Measurements from ENCODE around the gene SORCS3. TPM values are rescaled to one million over a fixed set of nuclear protein-coding genes. Genes with fewer than 3 reads are reported as not detected.

The SORCS3 gene
- total and polyA plus RNA-seq, 4 donors = 0.14 TPM; not detected in 3

GRCh38 chr10:105171945-105172344 lies 530.9 kb downstream of the SORCS3 start:
- Histone ChIP-seq H3K36me3 (ENCODE audit: control insufficient read depth in 4 of 4, insufficient read depth in 4 of 4, low read length in 4 of 4) (no peaks in the 10 kb centered on the region), H3K9ac (ENCODE audit: insufficient read depth in 1 of 2, low read length in 2 of 2) (no peak overlapping the region), H3K4me1 (ENCODE audit: control insufficient read depth in 5 of 5, insufficient read depth in 5 of 5, low read length in 5 of 5) (peaks cover 0 to 11% (median 0%) of the 10 kb centered on the region in 5 donors), H3K27me3 (ENCODE audit: control insufficient read depth in 3 of 3, insufficient read depth in 3 of 3, low read length in 2 of 3) (no peaks in the 10 kb centered on the region), H3K27ac (ENCODE audit: low read depth in 1 of 2, low read length in 1 of 2) (no peak overlapping the region), H3K4me3 (no peak overlapping the region), H3K9me3 (ENCODE audit: control insufficient read depth in 4 of 4, insufficient read depth in 3 of 4, low read length in 3 of 4) (peaks cover 0 to 5% (median 0%) of the 10 kb centered on the region in 4 donors)
- 81 to 90% methylated on average over 3 of the region's 3 CpGs for WGBS, 2 donors
- DNase-seq = no peak
- no peak for ATAC-seq (ENCODE audit: insufficient read depth, low FRiP score)
- TF ChIP-seq, protein P1, sequence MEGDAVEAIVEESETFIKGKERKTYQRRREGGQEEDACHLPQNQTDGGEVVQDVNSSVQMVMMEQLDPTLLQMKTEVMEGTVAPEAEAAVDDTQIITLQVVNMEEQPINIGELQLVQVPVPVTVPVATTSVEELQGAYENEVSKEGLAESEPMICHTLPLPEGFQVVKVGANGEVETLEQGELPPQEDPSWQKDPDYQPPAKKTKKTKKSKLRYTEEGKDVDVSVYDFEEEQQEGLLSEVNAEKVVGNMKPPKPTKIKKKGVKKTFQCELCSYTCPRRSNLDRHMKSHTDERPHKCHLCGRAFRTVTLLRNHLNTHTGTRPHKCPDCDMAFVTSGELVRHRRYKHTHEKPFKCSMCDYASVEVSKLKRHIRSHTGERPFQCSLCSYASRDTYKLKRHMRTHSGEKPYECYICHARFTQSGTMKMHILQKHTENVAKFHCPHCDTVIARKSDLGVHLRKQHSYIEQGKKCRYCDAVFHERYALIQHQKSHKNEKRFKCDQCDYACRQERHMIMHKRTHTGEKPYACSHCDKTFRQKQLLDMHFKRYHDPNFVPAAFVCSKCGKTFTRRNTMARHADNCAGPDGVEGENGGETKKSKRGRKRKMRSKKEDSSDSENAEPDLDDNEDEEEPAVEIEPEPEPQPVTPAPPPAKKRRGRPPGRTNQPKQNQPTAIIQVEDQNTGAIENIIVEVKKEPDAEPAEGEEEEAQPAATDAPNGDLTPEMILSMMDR (IDR thresholded peaks at IDR 0.05; ENCODE audit: control extremely low read depth, extremely low read depth) = no peak

DNA sequence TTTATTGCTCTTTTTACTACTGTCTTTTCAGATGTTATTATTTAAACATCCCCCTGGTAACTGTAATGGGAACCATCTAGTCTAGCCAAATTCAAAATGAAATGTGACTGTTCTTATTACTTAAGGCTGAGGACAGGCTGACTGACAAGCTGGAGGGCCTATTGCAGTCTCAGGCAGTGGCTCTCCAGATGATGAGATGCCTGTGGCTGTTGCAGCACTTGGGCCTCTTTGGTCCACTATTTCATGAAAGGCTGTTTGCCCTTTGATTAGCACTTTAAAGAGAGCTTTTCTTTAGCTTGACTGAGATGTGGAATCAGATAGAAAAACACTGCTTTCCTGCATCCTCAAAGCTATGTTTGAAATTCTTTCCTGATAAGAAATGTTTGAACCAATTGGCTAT lies 540.5 kb downstream of the SORCS3 start:
- Histone ChIP-seq H3K9ac (ENCODE audit: insufficient read depth in 1 of 2, low read length in 2 of 2) (no peak overlapping the region), H3K4me3 (no peak overlapping the region), H3K27me3 (ENCODE audit: control insufficient read depth in 3 of 3, insufficient read depth in 3 of 3, low read length in 2 of 3) (no peaks in the 10 kb centered on the region), H3K36me3 (ENCODE audit: control insufficient read depth in 4 of 4, insufficient read depth in 4 of 4, low read length in 4 of 4) (no peaks in the 10 kb centered on the region), H3K27ac (ENCODE audit: low read depth in 1 of 2, low read length in 1 of 2) (no peak overlapping the region), H3K4me1 (ENCODE audit: control insufficient read depth in 5 of 5, insufficient read depth in 5 of 5, low read length in 5 of 5) (no peaks in the 10 kb centered on the region), H3K9me3 (ENCODE audit: control insufficient read depth in 4 of 4, insufficient read depth in 3 of 4, low read length in 3 of 4) (no peaks in the 10 kb centered on the region)
- TF ChIP-seq, protein P1 (IDR thresholded peaks at IDR 0.05; ENCODE audit: control extremely low read depth, extremely low read depth) = no peak
- ATAC-seq (ENCODE audit: insufficient read depth, low FRiP score) (no peak), DNase-seq (peak in 2 of 3 donors; percentile 22 to 52)

DNA sequence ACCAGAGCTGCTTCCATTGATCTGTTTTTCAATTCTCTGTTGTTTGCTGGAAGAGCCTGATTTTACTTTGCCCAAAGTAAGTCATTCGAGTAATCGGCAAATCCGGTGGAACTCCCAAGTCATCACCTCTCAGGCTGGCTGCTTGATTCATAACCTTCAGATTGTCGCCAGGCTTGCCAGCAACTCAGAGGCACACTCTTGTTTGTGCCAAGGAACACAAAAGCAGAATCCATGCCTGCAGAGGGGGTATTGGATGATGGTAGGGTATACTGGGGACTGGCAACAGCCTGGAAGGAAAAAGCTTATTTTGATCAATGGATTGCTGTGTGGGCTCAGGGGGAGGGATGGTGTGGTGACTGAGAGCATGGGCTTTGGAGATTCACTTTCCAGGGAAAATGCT lies 542.4 kb downstream of the SORCS3 start:
- H3K27me3 ChIP-seq (ENCODE audit: control insufficient read depth in 3 of 3, insufficient read depth in 3 of 3, low read length in 2 of 3) = no peaks in the 10 kb centered on the region
- H3K27ac ChIP-seq (ENCODE audit: low read depth in 1 of 2, low read length in 1 of 2) = no peak overlapping the region
- TF ChIP-seq, protein P1 (IDR thresholded peaks at IDR 0.05; ENCODE audit: control extremely low read depth, extremely low read depth) = no peak
- H3K4me1 ChIP-seq (ENCODE audit: control insufficient read depth in 5 of 5, insufficient read depth in 5 of 5, low read length in 5 of 5) = no peaks in the 10 kb centered on the region
- WGBS, 2 donors = 93 to 94% methylated on average over 4 of the region's 4 CpGs
- H3K36me3 ChIP-seq (ENCODE audit: control insufficient read depth in 4 of 4, insufficient read depth in 4 of 4, low read length in 4 of 4) = no peaks in the 10 kb centered on the region
- no peaks in the 10 kb centered on the region for H3K9me3 ChIP-seq (ENCODE audit: control insufficient read depth in 4 of 4, insufficient read depth in 3 of 4, low read length in 3 of 4)
- H3K9ac ChIP-seq (ENCODE audit: insufficient read depth in 1 of 2, low read length in 2 of 2) = no peak overlapping the region
- no peak for DNase-seq
- ATAC-seq (ENCODE audit: insufficient read depth, low FRiP score) = no peak
- H3K4me3 ChIP-seq = no peak overlapping the region

- Histone ChIP-seq H3K27me3 (ENCODE audit: control insufficient read depth in 3 of 3, insufficient read depth in 3 of 3, low read length in 2 of 3) (no peaks in the 10 kb centered on the region), H3K27ac (ENCODE audit: low read depth in 1 of 2, low read length in 1 of 2) (no peak overlapping the region), H3K36me3 (ENCODE audit: control insufficient read depth in 4 of 4, insufficient read depth in 4 of 4, low read length in 4 of 4) (no peaks in the 10 kb centered on the region), H3K4me1 (ENCODE audit: control insufficient read depth in 5 of 5, insufficient read depth in 5 of 5, low read length in 5 of 5) (no peaks in the 10 kb centered on the region), H3K4me3 (no peak overlapping the region), H3K9me3 (ENCODE audit: control insufficient read depth in 4 of 4, insufficient read depth in 3 of 4, low read length in 3 of 4) (no peaks in the 10 kb centered on the region), H3K9ac (ENCODE audit: insufficient read depth in 1 of 2, low read length in 2 of 2) (no peak overlapping the region)
- ATAC-seq (ENCODE audit: insufficient read depth, low FRiP score) = no peak
- no peak for DNase-seq
- WGBS, 2 donors = 84 to 87% methylated on average over 4 of the region's 4 CpGs
- TF ChIP-seq, protein P1 (IDR thresholded peaks at IDR 0.05; ENCODE audit: control extremely low read depth, extremely low read depth) = no peak
Observed at GRCh38 chr10:105185161-105185560, 544.1 kb downstream of the SORCS3 start.

All from lung (tissue), 12 donors.